NCI-H2081 treated with DMSO at 0.1 percent for 48 hours (cell line): ENCODE data around the gene PCDHGA4.
A peak's percentile ranks its signal among the peaks of the same experiment; 100 is the strongest.
"Not testable (repeated sequence)": the region's sequence is repeated elsewhere in the genome, so short reads cannot be mapped to it uniquely, and the experiment has no call there.

Experiments used
- DNase-seq: peaks from one replicate; lab custom pipeline; 2025; lab: John Stamatoyannopoulos, UW

PCDHGA4 gene

DNA sequence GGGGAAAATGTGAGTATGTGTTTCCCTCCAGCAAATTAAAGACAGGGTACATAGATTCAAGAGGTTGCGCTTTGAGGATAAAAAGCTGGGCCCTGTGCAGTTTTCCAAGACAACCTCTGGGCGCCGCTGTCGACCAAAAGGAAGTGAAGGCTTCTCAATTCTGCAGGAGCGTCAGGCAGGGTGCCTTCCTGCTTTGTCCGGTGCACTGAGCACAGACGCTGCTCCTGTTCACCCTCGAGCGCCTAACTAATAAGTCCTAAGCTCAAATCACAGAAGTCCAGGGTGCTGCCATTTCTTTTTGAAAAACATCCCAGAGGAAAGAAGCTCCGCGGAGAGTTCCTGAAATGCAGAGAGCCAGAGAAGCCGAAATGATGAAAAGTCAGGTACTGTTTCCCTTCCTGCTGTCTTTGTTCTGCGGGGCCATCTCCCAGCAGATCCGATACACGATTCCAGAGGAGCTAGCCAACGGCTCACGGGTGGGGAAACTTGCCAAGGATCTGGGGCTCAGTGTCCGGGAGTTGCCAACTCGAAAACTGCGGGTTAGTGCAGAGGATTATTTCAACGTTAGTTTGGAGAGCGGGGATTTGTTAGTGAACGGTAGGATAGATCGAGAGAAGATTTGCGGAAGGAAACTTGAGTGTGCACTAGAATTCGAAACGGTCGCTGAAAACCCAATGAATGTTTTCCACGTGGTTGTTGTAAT, 4.8 kb upstream of the PCDHGA4 start, which contains the start of gene PCDHGB1:
Gene PCDHGB1, plus strand, starts transcription at position 183 of the 703 bp plus-strand sequence. Its CDS starts 162 bp downstream, at position 345.
- DNase-seq: peak; percentile 64

DNA sequence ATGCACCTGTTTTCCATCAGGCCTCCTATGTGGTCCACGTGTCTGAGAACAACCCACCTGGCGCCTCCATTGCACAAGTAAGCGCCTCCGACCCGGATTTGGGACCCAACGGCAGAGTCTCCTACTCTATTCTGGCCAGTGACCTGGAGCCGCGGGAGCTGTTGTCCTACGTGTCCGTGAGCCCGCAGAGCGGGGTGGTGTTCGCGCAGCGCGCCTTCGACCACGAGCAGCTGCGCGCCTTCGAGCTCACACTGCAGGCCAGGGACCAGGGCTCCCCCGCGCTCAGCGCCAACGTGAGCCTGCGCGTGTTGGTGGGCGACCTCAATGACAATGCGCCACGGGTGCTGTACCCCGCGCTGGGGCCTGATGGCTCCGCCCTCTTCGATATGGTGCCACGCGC, 3.2 kb upstream of the PCDHGA4 start:
- no peak for DNase-seq

DNA sequence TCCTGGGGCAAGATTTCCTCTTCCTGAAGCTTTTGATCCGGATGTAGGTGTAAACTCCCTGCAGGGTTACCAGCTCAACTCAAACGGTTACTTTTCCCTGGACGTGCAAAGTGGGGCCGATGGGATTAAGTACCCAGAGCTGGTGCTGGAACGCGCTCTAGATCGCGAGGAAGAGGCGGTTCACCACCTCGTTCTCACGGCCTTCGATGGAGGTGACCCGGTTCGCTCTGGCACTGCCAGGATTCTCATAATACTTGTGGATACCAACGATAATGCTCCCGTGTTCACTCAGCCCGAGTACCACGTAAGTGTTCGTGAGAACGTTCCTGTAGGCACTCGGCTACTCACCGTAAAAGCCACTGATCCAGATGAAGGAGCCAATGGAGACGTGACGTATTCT, 820 bp downstream of the PCDHGA4 start:
- no peak for DNase-seq

DNA sequence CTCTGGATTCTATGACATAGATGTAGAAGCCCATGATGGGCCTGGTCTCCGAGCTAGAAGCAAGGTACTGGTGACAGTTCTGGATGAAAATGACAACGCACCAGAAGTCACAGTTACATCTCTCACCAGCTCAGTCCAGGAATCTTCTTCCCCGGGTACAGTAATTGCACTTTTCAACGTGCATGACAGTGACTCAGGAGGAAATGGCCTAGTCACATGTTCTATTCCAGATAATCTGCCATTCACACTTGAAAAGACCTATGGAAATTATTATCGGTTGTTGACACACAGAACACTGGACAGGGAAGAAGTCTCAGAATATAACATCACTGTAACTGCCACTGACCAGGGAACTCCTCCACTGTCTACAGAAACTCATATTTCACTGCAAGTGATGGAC, 1.3 kb downstream of the PCDHGA4 start:
- no peak for DNase-seq

DNA sequence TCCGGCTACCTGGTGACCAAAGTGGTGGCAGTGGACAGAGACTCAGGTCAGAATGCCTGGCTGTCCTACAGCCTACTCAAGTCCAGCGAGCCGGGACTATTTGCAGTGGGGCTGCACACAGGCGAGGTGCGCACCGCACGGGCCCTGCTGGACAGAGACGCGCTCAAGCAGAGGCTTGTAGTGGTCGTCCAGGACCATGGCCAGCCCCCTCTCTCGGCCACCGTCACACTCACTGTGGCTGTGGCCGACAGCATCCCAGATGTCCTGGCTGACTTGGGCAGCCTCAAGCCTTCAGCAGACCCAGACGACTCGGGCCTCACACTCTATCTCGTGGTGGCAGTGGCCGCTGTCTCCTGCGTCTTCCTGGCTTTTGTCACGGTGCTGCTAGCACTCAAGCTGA, 2.1 kb downstream of the PCDHGA4 start:
- DNase-seq: no peak

DNA sequence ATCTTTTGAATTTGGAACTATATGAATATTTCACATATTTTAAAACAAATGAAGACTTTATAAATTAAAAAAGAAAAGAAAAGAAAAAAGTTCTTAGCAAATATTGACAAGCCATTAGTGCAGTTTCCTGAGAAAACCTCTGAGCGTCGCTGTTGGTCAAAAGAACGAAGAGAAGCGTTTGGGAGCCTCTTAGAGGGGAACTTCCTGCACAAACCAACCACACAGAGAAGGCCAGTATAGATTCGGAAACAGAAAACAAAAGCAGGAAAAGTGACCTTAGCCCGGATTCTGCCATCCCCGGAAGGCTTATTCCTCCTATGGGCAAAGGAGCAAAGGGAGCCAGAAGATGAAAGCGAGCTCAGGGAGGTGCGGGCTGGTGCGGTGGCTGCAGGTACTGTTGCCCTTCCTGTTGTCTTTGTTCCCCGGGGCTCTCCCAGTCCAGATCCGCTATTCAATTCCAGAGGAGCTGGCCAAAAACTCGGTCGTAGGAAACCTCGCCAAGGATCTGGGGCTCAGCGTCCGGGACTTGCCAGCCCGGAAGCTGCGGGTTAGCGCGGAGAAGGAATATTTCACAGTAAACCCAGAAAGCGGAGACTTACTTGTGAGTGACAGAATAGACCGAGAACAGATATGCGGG, 5.1 kb downstream of the PCDHGA4 start, which contains the start of gene PCDHGB2:
Gene PCDHGB2, plus strand, starts transcription at position 205 of the 637 bp plus-strand sequence. Its CDS starts 142 bp downstream, at position 347.
- no peak for DNase-seq

DNA sequence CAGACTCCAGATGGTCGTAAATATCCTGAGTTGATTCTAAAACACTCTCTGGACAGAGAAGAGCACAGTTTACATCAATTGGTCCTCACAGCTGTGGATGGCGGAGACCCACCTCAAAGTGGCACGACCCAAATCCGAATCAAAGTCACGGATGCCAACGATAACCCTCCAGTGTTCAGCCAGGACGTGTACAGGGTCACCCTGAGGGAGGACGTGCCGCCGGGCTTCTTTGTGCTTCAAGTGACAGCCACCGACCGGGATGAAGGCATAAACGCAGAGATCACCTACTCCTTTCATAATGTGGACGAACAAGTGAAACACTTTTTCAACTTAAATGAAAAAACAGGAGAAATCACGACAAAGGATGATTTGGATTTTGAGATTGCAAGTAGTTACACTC, 5.9 kb downstream of the PCDHGA4 start:
- DNase-seq: no peak

DNA sequence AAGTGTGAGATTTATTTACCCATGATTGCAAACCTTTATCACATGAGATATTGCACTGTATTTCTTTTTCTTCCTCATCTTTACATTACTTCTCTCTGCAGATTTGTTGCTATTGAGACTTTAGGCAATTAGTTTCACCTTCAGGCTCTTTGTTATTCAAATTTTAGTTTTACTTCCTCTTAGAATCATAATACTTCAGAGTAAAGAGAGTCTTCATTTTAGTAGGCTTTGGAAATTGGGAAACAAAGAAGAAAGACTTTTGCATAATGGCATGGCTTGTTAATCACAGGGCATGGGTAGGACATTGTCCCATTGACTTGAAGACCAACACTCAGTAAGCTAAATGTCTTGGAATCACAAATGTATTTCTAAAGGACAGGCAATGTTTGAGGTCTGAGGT, 7.9 kb downstream of the PCDHGA4 start:
- DNase-seq: no peak

DNA sequence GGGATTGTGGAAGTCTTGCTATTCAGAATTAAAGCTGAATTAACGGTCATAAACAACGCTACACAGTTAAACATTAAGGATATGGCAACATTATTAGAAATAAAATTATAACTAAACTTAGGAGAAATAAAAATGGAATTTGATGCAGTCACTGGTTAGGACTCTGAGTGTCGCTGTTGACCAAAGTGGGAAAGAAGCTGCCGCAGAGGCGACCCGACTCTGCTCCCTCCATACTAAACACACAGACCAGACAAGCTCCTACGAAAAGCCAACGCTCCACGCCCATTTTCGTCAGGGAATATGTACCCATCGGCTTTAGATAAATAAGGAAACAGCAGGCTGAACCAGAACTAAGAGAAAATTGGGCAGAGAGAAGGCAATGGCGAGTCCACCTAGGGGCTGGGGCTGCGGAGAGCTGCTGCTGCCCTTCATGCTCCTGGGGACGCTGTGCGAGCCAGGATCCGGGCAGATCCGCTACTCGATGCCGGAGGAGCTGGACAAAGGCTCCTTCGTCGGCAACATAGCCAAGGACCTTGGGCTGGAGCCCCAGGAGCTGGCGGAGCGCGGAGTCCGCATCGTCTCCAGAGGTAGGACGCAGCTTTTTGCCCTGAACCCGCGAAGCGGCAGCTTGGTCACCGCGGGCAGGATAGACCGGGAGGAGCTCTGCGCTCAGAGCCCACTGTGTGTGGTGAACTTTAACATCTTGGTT, 9.3 kb downstream of the PCDHGA4 start, which contains the start of gene PCDHGA5:
Gene PCDHGA5, plus strand, starts transcription at position 211 of the 709 bp plus-strand sequence. Its CDS starts 169 bp downstream, at position 380.
- no peak for DNase-seq

DNA sequence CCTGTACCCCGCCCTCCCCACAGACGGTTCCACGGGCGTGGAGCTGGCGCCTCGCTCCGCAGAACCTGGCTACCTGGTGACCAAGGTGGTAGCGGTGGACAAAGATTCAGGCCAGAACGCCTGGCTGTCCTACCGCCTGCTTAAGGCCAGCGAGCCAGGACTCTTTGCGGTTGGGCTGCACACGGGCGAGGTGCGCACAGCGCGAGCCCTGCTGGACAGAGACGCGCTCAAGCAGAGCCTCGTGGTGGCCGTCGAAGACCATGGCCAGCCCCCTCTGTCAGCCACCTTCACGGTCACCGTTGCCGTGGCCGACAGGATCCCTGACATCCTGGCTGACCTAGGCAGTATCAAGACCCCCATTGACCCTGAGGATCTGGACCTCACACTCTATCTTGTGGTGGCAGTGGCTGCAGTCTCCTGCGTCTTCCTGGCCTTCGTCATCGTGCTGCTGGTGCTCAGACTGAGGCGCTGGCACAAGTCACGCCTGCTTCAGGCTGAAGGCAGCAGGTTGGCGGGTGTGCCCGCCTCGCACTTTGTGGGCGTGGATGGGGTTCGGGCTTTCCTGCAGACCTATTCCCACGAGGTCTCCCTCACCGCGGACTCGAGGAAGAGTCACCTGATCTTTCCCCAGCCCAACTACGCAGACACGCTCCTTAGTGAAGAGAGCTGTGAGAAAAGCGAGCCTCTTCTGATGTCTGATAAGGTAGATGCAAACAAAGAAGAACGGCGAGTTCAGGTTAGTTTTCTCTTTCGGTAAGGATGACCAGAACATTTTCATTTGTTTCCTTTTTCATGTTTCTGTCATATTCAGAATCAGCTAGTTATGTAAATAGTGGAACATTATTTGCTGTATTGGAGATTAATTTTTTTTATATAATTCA, 11.4 kb downstream of the PCDHGA4 start:
- no peak for DNase-seq

DNA sequence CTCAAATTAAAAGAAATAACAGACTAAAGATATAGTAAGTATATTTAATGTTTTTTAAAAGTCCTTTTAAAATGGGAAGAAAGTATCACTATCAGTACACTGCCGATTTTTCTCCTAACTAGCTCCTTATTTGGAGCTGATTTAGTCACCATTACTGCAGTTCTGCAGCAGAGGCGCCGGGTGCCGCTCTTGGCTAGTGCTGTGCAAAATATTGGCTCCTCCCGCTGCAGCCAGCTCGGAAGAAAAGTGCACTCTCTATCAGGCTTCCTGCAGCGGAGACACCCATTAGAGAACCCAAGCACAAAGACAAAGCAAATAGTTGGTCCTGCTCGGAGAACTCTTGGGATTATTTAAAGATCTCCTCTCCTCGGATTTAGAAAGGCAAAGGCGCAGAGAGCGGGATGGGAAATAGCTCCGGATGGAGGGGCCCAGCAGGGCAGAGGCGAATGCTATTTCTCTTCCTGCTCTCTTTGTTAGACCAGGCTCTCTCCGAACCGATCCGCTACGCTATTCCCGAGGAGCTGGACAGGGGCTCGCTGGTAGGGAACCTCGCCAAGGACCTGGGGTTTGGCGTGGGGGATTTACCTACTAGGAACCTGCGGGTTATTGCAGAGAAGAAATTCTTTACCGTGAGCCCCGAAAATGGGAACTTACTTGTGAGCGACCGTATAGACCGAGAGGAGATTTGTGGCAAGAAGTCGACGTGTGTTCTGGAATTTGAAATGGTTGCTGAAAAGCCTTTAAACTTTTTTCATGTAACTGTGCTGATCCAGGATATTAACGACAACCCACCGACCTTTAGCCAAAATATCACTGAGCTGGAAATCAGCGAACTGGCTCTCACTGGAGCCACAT, 15.4 kb downstream of the PCDHGA4 start, which contains the start of gene PCDHGB3:
Gene PCDHGB3, plus strand, starts transcription at position 249 of the 855 bp plus-strand sequence. Its CDS starts 153 bp downstream, at position 402.
- no peak for DNase-seq

DNA sequence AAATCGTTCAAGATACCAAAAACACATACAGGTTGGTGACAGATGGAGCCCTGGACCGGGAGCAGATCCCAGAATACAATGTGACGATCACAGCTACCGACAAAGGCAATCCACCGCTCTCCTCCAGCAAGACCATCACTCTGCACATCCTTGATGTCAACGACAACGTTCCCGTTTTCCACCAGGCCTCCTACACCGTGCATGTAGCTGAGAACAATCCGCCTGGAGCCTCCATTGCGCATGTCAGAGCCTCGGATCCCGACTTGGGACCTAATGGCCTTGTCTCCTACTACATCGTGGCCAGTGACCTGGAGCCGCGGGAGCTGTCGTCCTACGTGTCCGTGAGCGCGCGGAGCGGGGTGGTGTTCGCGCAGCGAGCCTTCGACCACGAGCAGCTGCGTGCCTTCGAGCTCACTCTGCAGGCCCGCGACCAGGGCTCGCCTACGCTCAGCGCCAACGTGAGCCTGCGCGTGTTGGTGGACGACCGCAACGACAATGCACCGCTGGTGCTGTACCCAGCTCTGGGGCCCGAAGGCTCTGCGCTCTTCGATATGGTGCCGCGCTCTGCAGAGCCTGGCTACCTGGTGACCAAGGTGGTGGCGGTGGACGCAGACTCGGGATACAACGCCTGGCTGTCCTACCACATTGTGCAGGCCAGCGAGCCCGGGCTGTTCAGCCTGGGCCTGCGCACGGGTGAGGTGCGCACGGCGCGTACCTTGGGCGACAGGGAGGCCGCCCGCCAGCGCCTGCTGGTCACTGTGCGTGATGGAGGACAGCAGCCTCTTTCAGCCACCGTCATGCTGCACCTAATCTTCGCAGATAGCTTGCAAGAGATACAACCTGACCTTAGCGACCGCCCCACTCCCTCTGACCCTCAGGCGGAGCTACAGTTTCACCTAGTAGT, 17.0 kb downstream of the PCDHGA4 start:
- DNase-seq: no peak

DNA sequence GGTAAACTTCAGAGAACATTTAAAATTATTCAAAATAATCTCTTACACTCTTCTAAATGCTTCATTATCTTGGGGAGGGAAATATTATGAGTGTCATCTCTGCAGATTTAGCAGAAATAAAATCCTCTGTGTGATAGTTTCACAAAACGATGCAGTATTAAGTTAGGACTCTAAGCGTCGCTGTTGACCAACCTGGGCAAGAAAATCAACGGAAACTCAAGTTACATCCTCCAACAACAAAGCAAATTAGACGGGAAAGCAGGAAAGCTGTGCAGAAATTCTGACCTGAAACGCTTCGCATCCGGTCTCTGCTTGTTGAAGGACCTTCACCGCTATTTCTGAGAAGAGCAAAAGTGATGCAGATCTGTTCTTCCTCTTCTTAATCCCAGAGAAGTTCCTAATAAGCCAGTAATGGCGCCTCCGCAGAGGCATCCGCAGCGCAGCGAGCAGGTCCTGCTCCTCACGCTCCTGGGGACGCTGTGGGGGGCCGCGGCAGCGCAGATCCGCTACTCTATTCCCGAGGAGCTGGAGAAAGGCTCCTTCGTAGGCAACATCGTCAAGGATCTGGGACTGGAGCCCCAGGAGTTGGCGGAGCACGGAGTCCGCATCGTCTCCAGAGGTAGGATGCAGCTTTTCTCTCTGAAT, 19.0 kb downstream of the PCDHGA4 start, which contains the start of gene PCDHGA6:
Gene PCDHGA6, plus strand, starts transcription at position 219 of the 645 bp plus-strand sequence. Its CDS starts 193 bp downstream, at position 412.
- no peak for DNase-seq

DNA sequence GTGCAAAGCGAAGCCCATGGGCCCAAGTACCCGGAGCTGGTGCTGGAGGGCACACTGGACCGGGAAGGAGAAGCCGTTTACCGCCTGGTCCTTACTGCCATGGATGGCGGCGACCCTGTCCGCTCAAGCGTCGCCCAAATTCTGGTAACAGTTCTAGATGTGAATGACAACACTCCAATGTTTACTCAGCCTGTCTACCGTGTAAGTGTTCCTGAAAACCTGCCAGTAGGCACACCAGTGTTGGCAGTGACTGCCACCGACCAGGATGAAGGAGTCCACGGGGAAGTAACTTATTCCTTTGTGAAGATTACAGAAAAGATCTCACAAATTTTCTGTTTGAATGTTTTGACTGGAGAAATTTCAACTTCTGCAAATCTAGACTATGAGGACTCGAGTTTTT, 19.8 kb downstream of the PCDHGA4 start:
- DNase-seq: no peak

DNA sequence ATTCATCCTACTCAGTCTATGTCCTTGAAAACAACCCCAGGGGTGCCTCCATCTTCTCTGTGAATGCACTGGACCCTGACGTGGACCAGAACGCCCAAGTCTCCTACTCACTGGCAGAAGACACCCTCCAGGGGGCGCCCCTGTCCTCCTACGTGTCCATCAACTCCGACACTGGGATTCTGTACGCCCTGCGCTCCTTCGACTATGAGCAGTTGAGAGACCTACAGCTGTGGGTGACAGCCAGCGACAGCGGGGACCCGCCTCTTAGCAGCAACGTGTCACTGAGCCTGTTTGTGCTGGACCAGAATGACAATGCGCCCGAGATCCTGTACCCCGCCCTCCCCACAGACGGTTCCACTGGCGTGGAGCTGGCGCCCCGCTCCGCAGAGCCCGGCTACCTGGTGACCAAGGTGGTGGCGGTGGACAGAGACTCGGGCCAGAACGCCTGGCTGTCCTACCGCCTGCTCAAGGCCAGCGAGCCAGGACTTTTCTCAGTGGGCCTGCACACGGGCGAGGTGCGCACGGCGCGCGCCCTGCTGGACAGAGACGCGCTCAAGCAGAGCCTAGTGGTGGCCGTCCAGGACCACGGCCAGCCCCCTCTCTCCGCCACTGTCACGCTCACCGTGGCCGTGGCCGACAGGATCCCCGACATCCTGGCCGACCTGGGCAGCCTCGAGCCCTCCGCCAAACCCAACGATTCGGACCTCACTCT, 20.8 kb downstream of the PCDHGA4 start:
- not testable (repeated sequence) for DNase-seq

DNA sequence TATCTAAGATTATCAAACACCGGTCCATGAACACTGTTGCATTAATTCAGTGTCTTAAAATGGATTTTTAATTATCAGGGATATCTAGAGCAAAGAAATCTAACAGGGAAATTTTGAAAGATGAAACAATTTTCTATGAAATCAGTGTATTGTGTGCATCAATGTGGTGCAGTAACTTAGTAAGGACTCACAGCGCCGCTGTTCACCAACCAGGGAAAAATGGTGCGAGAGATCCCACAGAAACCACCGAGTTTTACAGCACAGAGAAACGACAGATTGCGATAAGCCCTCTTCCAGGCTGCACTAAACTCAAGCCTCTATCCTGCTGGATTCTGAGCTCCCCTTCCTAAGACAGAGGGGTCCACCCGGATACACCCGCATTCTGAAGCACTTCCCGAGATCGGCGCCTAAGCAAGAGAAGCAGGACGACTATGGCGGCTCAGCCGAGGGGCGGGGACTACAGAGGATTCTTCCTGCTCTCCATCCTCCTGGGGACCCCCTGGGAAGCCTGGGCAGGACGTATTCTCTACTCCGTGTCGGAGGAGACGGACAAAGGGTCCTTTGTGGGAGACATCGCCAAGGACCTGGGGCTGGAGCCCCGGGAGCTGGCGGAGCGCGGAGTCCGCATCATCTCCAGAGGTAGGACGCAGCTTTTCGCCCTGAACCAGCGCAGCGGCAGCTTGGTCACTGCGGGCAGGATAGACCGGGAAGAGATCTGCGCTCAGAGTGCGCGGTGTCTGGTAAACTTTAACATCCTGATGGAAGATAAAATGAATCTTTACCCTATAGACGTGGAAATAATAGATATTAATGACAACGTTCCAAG, 27.9 kb downstream of the PCDHGA4 start, which contains the start of gene PCDHGA7:
Gene PCDHGA7, plus strand, starts transcription at position 274 of the 826 bp plus-strand sequence. Its CDS starts 158 bp downstream, at position 432.
- DNase-seq: no peak

DNA sequence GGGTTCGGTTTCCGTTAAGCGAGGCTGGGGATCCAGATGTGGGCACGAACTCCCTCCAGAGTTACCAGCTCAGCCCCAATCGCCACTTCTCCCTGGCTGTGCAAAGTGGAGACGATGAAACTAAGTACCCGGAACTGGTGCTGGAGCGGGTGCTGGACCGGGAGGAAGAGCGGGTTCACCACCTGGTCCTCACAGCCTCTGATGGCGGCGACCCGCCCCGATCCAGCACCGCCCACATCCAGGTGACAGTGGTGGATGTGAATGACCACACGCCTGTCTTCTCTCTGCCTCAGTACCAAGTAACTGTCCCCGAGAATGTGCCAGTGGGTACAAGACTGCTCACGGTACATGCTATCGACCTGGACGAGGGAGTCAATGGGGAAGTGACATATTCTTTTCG, 28.5 kb downstream of the PCDHGA4 start:
- DNase-seq: no peak
